Measurements from ENCODE around the gene ARL8A. TPM values are rescaled to one million over a fixed set of nuclear protein-coding genes. Genes with fewer than 3 reads are reported as not detected.

Gene ARL8A
- total RNA-seq, 1 donor from 2014 or later, result 74.5 TPM

DNA sequence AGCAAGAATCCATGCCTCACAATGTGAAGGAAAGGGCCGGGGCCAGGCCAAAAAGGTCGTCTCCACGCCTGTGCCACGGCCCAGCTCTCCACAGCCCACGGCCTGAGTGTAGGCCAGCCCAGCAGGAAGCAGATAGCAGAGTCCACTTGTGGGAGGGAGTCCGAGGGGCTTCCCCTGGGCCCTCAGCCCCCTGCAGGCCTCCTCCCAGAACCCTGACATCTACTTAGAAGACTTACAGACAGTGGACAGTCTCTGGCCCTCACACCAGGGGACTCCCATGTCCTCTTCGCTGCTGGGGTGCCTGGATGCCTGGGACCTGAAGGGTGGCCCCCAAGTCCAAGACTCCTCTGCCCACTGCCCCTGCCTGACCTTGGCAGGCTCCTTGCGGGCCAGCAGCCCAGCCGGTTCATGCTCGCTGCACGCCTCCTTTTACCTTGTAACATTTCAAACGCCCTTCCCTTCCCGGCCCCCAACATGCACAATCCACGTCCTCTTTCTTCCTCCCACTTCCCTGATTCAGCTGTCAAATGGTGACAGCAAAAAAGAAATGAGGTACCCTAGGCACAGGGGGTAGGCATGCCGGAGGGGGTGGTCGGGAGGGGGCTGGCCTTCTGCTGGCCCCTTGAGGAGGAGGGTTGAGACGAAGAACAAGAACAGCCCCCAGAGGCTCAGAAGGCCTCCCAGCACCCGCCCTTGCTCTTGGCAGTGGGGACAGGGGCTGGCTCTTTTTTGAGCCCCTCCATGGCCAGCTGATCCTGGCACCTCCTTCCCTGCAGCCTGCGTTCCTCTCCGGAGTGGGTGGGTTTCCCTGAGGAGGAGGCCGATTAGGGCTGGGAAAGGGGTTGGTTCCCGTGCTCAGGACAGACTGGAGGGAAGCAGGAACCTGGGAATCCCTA lies 16.9 kb upstream of the ARL8A start:
- intact Hi-C loops (cut with DNase I), result no loop called here
- no peak for DNase-seq (ENCODE audit: low spot score)

GRCh38 chr1:202160377-202160940 lies 15.9 kb upstream of the ARL8A start, which contains the start of gene PTPN7:
Gene PTPN7, minus strand, starts transcription at chr1:202160602. Its CDS starts 1,200 bp downstream, at chr1:202159402.
- intact Hi-C loops (cut with DNase I), result no loop called here
- no peak for DNase-seq (ENCODE audit: low spot score)

- DNase-seq (ENCODE audit: low spot score), result no peak
- intact Hi-C loops (cut with DNase I), result no loop called here
Measured at GRCh38 chr1:202159534-202160371, 15.2 kb upstream of the ARL8A start.

DNA sequence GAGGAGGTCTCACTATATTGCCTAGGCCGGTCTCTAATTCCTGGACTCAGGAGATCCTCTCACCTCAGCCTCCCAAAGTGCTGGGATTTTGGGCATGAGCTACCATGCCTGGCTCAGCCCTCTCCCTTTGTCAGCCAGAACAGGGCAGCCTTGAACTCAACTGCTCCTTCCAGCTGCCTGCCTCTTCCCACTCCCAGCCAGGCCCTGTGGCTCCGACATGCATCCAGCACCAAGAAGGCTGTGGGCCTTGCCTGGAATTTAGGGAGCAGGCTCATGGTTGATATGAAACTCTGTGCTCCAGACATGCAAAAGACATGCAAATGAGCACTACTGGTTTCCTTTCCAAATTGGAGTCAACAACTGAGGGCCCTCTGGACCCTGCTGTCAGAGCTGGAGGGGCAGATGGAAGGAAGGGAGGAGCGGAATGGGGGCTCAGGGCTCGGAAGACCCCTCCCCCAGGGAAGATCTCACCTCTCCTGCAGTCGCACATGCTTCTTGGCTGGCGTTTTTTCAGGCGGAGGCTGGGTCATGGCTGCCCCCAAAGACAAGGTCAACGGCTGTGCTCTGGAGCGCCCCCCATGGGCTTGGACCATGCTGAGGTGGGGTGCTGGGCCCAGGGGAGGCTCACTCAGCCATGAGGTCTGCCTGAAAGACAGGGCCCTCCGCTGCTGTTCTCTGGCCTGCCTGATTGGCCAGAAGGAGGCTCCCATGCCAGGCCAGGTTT lies 14.4 kb upstream of the ARL8A start:
- DNase-seq (ENCODE audit: low spot score), result no peak
- intact Hi-C loops (cut with DNase I), result no loop called here

- DNase-seq (ENCODE audit: low spot score), result no peak
- intact Hi-C loops (cut with DNase I), result no loop called here
Measured at GRCh38 chr1:202157945-202158344, 13.4 kb upstream of the ARL8A start.

DNA sequence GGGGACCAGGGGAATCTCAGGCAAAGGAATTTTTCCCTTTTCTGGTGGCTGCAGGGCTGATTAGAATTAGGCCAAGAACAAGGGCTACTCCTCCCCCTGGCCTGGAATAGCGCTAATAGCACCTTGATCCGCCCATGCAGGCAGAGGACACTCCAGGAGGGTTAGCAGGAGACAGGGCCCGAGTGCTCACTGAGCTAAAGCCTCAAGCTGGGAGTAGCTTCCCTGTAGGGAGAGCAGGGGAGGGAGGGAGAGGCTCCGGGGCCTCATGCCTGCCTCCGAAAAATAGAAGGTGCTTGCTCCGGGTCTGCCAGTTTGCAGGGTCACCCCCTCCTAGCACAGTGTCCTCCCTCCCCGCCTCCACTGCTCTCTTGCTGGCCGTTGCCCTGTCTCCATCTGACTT lies 12.1 kb upstream of the ARL8A start:
- no peak for DNase-seq (ENCODE audit: low spot score)

DNA sequence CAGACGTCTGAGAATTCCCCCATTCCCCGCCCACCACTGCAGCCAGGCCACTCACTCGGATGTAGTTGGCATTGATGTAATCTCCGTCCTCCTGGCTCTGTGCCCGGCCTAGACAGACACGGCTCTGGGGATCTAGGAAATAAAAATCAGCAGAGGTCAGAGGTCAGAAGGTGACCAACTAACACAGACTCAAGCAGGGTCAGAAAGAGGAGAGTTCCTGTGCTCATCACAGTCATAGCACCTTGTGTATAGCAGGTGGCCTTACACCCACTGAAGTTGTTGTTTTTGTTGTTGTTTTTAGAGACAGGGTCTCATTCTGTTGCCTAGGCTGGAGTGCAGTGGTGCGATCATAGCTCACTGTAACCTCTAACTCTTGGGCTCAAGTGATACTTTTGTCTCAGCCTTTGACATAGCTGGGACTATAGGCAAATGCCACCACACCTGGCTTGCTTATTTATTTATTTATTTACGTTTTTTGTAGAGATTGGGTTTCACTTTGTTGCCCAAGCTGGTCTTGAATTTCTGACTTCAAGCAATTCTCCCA lies 11.0 kb upstream of the ARL8A start:
- no peak for DNase-seq (ENCODE audit: low spot score)
- intact Hi-C loops (cut with DNase I), result no loop called here

More for the DNA sequence above, 12.1 kb upstream of the ARL8A start:
- intact Hi-C loops (cut with DNase I), result no loop called here

- no peak for DNase-seq (ENCODE audit: low spot score)
- intact Hi-C loops (cut with DNase I), result no loop called here
Measured at GRCh38 chr1:202154766-202155477, 10.4 kb upstream of the ARL8A start.

GRCh38 chr1:202154148-202154765 lies 9.7 kb upstream of the ARL8A start:
- no peak for DNase-seq (ENCODE audit: low spot score)
- intact Hi-C loops (cut with DNase I), result no loop called here

DNA sequence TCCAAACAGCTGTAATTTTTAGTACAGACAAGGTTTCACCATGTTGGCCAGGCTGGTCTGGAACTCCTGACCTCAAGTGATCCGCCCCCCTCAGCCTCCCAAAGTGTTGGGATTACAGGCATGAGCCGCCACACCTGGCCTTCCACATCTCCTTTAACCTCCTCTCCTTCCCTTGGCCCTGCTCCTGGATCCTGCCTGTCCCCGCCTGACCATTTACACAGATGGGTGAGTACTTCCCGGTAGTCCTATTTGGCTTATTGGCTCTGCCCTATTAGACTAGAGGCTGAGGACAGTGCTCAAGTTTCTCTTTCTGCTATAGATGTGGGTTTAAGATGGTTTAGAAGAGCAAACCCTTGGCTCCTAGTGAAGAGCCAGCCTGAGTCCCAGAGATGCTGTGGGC lies 8.7 kb upstream of the ARL8A start:
- intact Hi-C loops (cut with DNase I), result no loop called here
- DNase-seq (ENCODE audit: low spot score), result no peak

GRCh38 chr1:202152399-202152798 lies 7.9 kb upstream of the ARL8A start:
- no peak for DNase-seq (ENCODE audit: low spot score)

GRCh38 chr1:202151045-202151444 lies 6.5 kb upstream of the ARL8A start:
- intact Hi-C loops (cut with DNase I), result no loop called here
- DNase-seq (ENCODE audit: low spot score), result no peak

More at GRCh38 chr1:202152399-202152798, 7.9 kb upstream of the ARL8A start:
- intact Hi-C loops (cut with DNase I), result no loop called here

GRCh38 chr1:202150602-202151001 lies 6.1 kb upstream of the ARL8A start:
- DNase-seq (ENCODE audit: low spot score), result no peak
- intact Hi-C loops (cut with DNase I), result no loop called here

DNA sequence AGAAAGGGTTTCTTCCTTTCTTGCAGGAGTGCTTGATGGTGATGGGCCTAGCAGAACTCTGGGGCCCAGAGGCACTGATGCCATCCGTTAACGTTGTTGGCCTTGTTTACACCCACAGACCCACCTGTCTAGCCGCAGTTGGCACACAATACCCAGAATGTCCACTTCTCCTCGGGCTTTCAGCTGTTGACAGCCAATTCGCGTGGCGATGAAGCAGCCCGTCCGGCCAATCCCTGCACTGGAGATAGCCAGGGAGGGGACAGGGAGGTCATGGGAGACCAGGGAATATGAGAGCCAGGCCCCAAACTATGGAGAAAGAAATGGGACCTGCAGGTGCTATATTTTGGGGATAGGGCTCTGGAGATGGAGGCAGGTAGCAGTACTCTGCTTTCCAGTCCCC lies 5.7 kb upstream of the ARL8A start:
- DNase-seq (ENCODE audit: low spot score), result no peak
- intact Hi-C loops (cut with DNase I), result no loop called here

GRCh38 chr1:202149566-202149965 lies 5.0 kb upstream of the ARL8A start:
- intact Hi-C loops (cut with DNase I), result no loop called here
- no peak for DNase-seq (ENCODE audit: low spot score)

DNA sequence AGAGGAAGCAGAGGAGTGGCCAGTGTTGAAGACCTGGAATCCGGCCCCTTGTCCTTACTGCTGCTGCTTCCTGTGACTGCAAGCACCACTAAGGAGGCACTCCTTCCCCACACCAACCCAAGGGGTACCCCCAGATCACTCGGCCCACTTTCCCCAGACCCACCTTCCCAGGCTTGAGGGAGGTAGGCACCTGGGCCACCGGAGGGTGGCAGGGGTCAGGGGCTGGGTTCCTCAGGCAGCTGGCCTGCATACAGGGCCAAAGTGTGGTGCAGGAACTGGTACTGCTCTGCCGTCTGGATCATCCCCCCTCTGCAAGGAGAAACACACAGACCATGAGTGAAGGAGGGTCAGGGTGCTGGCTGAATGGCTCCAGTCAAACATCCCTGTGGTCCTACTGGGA lies 3.9 kb upstream of the ARL8A start:
- DNase-seq (ENCODE audit: low spot score), result no peak
- intact Hi-C loops (cut with DNase I), result no loop called here

GRCh38 chr1:202146993-202147392 lies 2.5 kb upstream of the ARL8A start:
- DNase-seq (ENCODE audit: low spot score), result no peak
- intact Hi-C loops (cut with DNase I), result no loop called here

DNA sequence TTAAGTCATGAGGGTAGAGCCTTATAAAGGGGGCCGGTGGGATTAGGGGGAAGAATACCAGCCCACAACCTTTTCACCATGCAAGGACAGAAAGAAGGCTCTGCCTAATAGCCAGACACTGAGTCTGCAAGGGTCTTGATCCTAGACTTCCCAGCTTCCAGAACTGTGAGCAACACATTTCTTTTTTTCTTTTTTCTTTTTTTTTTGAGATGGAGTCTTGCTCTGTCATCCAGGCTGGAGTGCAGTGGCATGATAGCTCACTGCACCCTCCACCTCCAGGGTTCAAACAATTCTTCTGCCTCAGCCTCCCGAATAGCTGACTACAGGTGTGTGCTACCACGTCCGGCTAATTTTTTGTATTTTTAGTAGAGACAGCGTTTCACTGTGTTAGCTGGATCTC lies 1.7 kb upstream of the ARL8A start:
- no peak for DNase-seq (ENCODE audit: low spot score)
- intact Hi-C loops (cut with DNase I), result no loop called here

All from cardiac septum (tissue), 1 donor.